KOPT-K1 (cell line): Measurements from ENCODE around the gene DAPK1.

Experiments
- H3K27ac ChIP-seq: fragments of 200-600 bp; sonication (generic); 2 replicates; pipeline ENCODE4 v1.5.1; 2016; ENCODE audit warnings: antibody characterized with exemption, mild to moderate bottlenecking, low read depth, low read length; ENCODE audit not compliant: poor library complexity, severe bottlenecking
- H3K36me3 ChIP-seq: fragments of 200-600 bp; sonication (generic); 2 replicates; pipeline ENCODE4 v1.5.1; 2017; ENCODE audit warnings: antibody characterized with exemption, mild to moderate bottlenecking, low read length, moderate library complexity; ENCODE audit not compliant: insufficient read depth
- H3K9me3 ChIP-seq: fragments of 200-600 bp; sonication (generic); 2 replicates; pipeline ENCODE4 v1.5.1; 2017; ENCODE audit warnings: antibody characterized with exemption, low read length, mild to moderate bottlenecking; ENCODE audit not compliant: insufficient read depth, poor library complexity, severe bottlenecking

Gene DAPK1

DNA sequence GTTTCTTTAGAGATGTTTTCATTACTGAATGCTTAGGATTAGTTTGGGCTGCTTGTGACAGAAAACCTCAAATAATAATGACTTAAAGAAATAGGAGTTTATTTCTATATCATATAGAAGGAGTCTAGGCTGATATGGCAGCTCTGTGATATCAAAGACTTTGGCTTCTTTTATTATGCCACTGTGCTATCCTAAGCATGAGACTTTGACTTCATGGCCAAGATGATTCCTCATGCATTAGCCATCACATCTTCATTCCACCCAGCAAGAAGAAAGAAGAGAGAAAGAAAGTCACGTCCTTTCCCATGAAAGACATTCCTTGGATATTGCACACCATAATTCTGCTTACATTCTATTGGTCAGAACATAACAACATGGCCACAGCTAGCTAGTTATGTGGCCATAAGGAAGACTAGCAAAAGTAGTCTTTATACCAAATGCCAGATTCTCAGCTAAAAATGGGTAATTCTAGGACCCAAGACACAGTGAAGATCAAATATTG, 76.2 kb downstream of the DAPK1 start:
- Histone ChIP-seq H3K36me3 (no peaks in the 10 kb centered on the region), H3K9me3 (no peaks in the 10 kb centered on the region), H3K27ac (no peak overlapping the region)

DNA sequence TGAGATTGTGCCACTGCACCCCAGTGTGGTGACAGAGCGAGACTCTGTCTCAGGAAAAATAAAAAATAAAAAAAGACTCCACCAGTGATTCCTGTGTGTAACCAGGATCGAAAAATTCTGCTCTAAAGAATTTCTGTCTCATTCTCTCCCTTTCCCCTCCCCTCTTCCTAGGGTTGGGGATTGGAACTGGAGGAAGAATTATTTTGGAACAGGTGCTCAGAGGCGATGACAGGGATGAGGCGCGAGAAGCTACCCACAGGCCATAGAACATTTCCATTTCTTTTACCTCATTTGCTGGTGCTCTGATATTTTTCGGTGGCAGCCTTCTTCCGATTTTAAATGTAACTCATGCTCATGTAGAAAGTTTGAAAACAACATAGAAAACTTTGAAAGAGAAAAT, 80.1 kb downstream of the DAPK1 start:
- Histone ChIP-seq H3K36me3 (no peaks in the 10 kb centered on the region), H3K9me3 (no peaks in the 10 kb centered on the region), H3K27ac (no peak overlapping the region)

DNA sequence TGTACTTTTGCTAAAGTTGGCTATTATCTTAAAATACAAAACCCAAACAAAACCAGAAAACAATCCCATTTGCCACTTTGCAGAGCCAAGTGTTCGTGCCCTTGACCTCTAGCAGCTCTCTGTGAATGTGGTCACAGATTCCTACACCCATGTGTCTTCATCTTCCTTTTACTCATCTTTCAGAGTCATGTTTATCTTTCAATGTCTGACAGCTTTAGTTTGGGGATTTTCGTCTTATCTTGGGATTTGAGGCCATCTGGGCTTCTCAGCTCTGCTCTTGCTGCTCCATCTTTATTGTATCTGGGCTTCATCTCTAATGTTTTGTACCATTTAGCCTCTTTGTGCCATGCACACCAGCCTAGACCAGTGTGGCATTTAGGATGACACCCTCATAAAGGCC, 81.0 kb downstream of the DAPK1 start:
- H3K9me3 ChIP-seq, result no peaks in the 10 kb centered on the region
- no peak overlapping the region for H3K27ac ChIP-seq
- no peaks in the 10 kb centered on the region for H3K36me3 ChIP-seq

DNA sequence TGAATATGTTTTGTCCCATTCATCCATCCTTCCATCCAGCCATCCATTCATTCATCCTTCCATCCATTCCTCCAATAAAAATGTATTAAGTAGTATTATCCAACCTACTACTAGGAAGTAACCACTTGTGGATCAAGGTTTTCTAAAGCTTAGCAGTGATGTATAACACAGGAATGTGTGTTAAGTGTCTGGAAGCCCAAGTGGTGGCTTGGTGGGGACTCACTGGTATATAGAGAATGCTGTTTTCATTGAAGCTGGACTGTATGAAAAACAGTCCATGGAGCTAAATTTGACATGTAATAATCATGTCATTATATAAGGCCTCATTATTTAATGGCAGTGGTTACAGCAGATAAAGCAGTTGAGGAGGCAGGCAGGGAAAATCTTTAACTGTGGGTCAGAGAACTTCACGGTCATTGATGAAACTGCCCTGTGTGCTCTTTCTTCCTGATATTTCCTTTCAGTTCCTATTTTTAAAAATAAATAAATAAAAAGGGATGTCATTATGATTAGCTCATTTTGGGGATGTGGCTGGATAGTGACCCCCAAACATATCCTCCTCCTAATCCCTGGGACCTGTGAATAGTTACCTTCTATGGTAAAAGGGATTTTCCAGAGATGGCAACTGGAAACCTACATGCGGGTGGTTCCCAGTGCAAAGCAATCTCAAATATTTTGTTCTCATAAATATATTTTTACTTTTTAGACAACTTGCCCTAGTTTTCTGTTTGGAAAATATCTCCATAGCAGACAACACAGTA, 82.3 kb downstream of the DAPK1 start:
- Histone ChIP-seq H3K9me3 (no peaks in the 10 kb centered on the region), H3K36me3 (no peaks in the 10 kb centered on the region), H3K27ac (no peak overlapping the region)

DNA sequence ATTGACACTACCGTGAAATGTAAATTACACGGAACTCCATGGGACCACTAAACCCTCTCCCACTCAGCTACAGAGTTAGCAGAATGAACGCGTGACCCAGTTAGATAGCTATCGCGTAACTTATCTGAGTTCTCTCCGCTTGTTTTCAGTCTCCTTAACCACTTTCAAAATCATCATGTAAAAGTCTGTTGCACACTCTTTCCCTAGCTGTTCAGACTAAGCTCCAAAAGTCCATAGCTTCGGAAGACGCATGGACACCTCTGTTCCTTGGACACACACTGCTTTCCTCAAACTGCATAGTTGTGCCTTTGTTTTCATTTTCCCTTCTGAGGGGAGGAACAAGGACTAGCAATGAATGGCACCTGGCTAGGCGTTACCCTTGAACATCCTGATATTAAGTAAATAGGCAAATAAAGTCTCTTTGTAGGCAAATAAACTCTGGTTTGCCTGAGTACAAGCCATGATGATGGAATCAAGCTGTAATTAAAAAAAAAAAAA, 83.3 kb downstream of the DAPK1 start:
- Histone ChIP-seq H3K27ac (no peak overlapping the region), H3K9me3 (no peaks in the 10 kb centered on the region), H3K36me3 (no peaks in the 10 kb centered on the region)

DNA sequence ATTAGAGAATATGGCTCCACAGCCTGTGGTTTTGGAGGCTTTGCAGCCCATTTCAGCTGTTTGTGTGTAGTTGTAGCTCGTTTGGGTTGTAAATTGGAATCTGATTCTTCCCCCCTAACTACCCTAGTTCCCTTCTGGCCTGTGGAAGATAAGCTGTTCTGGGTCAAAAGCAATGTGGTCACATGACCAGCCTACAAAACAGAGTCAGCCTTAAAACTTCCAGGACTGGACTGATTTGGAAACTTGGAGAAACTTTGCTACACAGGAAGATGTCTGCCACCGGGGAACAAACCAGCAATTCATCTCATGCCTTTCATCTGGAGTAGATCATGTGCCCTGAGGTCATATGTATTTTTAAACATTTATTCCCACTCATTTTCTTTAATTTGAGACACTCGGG, 83.8 kb downstream of the DAPK1 start:
- no peak overlapping the region for H3K27ac ChIP-seq

DNA sequence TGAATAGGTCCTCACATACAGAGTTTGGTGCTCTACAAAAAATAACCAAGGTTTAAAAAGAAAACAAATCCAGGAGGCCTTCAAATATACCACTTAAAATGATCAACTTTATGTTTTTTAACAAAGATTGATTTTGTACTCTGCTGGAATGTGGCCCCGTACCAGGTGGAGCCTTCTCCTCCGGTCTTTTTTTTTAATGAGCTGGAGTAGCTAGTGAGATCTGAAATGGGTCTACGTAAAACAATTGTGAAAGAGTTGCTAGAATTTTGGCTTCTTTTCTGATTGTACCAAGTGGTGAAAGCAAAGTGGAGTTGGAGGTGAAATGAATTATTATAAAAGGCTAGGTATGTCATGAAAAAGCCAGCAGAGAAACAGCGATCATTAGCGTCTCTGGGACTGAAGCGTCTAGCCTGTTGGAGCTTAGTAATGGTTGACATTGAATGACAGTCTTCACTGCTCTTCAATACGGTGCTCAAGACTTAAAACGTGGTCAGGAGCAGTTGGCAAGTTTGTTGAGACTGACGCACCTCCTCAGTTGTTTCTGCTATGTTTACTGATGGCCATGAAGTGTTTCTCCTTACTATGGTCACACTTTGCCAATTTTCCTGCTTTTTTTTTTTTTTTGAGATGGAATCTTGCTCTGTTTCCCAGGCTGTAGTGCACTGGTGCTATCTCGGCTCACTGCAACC, 84.4 kb downstream of the DAPK1 start:
- no peak overlapping the region for H3K27ac ChIP-seq
- H3K9me3 ChIP-seq, result no peaks in the 10 kb centered on the region

More for the DNA sequence above, 83.8 kb downstream of the DAPK1 start:
- Histone ChIP-seq H3K36me3 (no peaks in the 10 kb centered on the region), H3K9me3 (no peaks in the 10 kb centered on the region)

DNA sequence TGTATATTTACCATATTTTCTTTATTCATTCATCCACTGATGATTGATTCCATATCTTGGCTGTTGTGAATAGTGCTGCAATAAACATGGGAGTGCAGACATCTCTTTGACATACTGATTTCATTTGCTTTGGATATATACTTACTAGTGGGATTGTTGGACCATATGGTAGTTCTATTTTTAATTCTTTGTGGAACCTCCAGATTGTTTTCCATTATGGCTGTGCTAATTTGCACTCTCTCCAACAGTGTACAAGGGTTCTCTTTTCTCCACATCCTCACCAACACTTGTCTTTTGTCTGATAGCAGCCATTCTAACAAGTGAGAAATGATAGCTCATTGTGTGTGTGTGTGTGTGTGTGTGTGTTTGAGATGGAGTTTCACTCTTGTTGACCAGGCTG, 86.7 kb downstream of the DAPK1 start:
- Histone ChIP-seq H3K27ac (no peak overlapping the region), H3K9me3 (no peaks in the 10 kb centered on the region), H3K36me3 (no peaks in the 10 kb centered on the region)

More for the DNA sequence above, 84.4 kb downstream of the DAPK1 start:
- no peaks in the 10 kb centered on the region for H3K36me3 ChIP-seq

DNA sequence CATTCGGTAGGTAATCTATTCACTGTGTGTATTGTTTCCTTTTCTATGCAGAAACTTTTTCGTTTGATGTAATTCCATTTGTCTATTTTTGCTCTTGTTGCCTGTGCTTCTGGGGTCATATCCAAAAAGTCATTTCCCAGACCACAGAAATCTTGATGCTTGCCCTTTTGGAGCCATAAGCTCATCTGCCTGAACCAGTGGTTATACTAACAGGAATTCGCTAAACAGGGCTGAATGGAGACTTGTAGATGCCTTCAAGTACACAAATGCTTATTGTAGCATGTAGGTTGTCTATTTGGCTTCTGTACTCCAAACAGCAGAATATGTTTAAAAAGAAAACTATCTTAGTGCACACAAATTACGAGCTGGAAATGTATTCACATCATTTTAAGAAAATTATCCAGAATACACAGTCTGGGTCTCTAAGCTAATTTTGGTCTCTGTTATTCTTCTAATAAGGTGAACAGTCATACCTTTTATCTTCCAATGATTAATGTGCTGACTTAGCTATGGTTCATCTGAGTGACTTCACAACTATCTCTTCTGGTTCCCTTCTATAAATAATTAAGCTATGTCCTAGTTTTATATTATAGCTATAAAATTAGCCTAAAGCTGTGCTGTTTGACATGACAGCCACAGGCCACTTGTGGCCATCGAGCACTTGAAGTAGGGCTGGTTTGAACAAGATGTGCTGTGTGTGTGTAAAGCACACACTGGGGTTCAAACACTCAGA, 87.6 kb downstream of the DAPK1 start:
- Histone ChIP-seq H3K36me3 (no peaks in the 10 kb centered on the region), H3K27ac (no peak overlapping the region), H3K9me3 (no peaks in the 10 kb centered on the region)

DNA sequence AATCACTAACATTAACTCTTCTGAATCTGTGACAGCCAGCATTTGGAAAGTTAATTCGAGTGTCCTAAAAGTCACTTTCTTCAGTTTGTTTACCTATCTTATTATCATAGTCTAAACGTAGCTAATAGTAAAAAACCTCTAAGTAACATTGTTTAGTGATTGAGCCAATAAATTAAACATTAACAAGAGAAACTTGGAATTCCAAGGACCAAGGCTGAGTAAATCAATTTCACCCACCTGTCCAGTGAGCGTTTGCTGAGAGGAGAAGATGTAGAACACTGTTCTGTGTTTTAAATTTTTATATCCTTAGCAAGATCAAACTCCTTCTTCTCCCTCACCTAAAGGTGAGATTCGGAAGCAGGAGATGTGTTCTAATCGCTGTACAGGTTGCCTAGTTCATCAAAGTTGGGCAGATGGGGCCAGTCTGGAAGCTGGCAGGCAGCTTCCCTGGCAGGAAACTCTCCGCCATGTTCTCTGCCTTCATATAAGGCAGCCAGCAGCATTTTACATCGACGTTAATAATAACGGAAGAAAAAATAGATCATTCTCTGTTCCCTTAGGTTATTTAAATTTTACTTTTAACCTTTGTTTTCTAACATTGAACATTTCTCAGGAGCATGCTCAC, 89.2 kb downstream of the DAPK1 start:
- Histone ChIP-seq H3K36me3 (no peaks in the 10 kb centered on the region), H3K27ac (no peak overlapping the region), H3K9me3 (no peaks in the 10 kb centered on the region)

DNA sequence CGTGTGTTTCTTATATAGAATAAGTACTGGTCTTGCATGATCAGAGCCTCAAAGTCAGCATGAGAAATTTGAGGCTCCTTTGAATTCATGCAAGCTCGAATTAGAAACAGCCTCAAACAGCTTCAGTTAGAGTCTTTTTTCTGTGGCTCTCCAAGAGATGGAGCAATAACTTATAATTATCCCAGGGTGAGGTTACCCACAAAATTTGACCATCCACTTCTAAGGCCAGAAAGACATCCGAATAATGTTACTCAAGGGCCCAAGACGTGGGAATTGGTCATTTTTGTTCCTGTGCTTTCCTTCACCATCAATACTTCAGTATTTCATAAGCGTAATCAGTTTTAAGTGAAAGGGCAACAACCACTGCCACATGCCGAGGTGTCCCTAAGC, 89.7 kb downstream of the DAPK1 start:
- Histone ChIP-seq H3K36me3 (no peaks in the 10 kb centered on the region), H3K27ac (no peak overlapping the region), H3K9me3 (no peaks in the 10 kb centered on the region)

DNA sequence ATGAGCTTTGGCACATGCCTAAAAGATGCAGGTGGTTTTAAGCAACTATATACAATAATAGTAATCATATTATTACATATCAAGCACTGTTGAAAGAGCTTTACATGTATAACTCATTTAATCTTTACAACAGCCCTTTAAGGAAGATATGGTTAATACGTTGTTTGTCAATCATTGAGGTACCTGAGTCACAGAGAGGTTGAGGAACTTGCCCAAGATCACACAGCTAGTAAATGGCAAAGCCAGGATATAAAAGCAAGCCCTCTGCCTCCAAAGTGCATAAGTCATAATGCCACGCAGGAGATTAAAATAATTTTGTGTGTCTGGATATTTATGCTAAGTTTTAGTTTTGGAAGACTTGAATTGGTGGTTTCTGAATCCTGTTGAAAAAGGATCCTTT, 90.2 kb downstream of the DAPK1 start:
- no peaks in the 10 kb centered on the region for H3K36me3 ChIP-seq
- H3K9me3 ChIP-seq, result no peaks in the 10 kb centered on the region
- H3K27ac ChIP-seq, result no peak overlapping the region

DNA sequence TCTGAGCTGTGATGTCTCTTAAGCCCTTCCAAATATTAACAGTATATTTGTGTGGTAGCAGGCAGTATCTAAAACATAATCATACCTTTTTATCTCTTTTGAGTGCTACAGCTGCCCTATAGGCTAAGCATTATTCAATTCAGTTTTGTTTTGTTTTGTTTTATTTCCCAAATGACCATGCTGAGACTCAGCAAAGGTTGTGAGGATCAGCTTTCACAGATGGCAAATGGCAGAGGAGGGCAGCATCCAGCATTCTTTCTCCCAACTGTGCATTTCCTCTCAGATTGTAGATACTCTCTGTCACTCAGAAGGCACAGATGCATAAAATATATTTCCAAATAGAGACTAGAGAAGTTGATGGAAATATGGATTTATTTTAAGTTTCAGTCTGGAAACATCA, 90.7 kb downstream of the DAPK1 start:
- no peak overlapping the region for H3K27ac ChIP-seq
- H3K9me3 ChIP-seq, result no peaks in the 10 kb centered on the region
- no peaks in the 10 kb centered on the region for H3K36me3 ChIP-seq

DNA sequence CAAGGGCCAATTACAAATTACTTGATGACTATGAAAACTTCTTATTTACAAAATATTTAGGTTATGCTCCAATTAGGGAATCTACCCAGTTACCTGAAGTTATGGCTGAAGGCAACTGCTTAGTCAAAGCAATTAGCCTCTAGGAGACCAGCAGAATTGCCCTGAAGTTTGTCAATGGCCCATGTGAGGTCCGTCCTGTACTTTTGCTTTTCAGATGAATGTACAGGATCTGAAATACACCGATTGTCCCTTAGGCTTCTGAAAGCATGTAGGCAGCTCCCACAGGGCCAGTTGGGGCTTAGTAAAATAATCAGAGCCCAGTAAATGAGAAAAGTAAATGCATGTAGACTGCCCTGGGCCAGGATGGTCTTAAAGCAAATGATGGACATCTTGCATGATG, 93.3 kb downstream of the DAPK1 start:
- Histone ChIP-seq H3K36me3 (no peaks in the 10 kb centered on the region), H3K27ac (no peak overlapping the region), H3K9me3 (no peaks in the 10 kb centered on the region)
